Activated CD4-positive, alpha-beta T cell treated with anti-CD3 and anti-CD28 coated beads for 1 hour (primary cell): ENCODE measurements around the gene ESF1.

Source experiments
- DNase-seq: peaks from one replicate; pipeline ENCODE4 v3.0.0-alpha.2; 2020

ESF1 gene

DNA sequence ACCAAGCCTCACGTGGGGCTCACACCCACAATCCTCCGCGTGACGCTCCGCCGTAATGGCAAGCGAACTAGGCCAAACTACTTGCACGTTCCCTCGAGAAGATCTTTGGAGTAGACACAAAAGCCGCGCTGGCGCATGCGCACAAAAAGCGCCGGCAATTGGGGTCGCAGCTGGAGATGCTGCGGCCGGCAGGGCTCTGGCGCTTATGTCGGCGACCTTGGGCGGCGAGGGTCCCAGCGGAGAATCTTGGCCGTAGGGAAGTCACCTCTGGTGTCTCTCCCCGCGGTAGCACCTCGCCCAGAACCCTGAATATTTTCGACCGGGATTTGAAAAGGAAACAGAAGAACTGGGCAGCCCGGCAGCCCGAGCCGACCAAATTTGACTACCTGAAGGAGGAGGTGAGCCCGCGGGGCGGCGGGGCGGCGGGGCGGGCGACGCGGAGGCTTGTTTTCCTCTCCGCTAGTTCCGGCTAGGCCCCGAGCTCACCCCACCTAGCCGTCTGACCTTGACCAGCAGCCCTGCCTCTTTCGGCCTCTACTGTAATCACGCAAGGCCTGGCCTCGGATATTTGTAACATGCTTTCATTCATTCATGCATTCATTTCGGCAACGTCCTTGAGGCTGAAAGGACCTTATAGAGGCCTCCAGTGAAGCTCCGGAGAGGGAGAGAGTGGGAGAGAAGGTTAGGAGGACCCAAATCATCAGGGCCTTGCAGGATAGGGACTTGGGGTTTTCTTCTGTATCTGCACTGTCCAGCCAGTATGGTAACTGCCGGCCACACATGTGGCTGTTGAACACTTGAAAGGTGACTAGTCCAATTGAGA, at the start of gene ESF1, which contains the start of gene NDUFAF5:
Gene ESF1 (minus strand): TSS at position 27 of the 823 bp plus-strand sequence. CDS start 1,779 bp downstream, outside the sequence.
Gene NDUFAF5 (plus strand): TSS at position 136 of the 823 bp plus-strand sequence. CDS start 41 bp downstream, at position 177.
- peak; percentile 87 for DNase-seq

GRCh38 chr20:13831476-13831875, 46.8 kb upstream of the ESF1 start:
- DNase-seq, result no peak

DNA sequence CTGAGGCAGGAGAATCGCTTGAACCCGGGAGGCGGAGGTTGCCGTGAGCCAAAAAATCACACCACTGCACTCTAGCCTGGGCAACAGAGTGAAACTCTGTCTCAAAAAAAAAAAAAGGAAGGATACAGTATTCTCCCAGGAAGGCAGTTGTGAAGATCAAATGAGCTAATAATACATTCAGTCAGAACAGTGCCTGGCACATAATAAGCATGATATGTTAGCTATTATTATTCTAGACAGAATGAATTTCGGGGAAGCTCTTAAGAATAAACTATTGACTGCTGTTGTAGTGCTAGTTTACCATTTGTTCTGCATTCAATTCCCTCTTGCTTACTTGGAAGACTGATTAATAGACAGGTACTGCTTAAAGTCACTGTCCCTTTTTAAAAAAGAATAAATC, 40.7 kb upstream of the ESF1 start:
- DNase-seq, result no peak

GRCh38 chr20:13824459-13824858, 39.7 kb upstream of the ESF1 start:
- no peak for DNase-seq

DNA sequence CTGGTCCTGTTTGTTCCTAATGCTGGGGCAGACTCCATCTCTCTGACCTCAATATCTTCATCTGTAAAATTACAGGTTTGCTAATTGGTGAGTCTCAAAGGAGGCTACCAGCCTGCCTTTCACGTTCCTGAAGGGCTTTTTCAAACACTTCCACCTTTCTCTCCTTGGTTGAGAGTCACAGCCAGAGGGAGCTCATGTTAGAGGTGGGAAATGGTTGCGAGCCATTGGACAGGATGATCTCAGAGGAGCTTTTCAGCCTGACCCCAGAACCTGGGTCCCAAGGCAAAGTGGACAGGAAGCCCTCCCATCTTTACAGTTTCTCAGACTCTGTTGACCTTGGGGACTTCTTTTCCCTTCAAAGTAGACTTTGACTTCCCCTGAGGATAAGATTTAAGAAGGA, 37.7 kb upstream of the ESF1 start:
- no peak for DNase-seq

DNA sequence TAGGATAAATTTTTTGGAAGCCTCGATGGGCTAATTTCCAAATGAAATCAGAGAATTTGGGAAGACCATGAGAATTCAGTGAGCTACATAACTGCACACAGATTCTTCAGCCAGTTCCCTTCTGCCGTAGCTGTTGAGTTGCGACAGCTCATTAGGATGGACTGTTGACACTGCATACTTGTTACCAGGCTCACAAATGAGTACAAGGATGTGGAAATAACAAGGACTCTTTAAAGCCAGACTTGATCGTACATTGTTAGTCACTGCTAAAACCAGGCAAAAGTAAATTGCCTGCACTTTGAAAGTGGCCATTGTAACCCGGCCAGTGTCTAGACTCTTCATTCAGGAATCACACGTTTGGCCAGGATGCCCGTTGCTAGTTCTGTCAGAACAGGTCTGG, 37.2 kb upstream of the ESF1 start:
- DNase-seq, result no peak

GRCh38 chr20:13819885-13820645, 35.3 kb upstream of the ESF1 start:
- no peak for DNase-seq

DNA sequence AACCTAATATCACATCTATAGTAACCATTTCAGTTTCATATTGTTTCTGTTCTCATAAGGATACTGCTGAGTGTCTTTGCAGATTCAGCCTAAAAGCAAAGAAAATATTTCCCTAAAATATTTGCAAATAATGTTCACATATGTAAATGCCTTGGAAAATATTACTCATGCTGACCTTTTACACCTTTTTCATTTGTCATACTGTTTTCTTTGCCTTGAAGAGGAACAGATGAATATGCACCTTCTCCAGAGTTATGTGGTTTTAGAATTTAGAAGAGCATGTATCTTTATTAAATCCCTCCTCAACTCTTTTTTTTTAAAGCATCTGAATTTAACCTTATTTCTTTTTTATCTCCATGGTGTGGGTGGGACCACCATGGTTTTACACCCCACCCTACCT, 32.6 kb upstream of the ESF1 start:
- DNase-seq, result no peak

DNA sequence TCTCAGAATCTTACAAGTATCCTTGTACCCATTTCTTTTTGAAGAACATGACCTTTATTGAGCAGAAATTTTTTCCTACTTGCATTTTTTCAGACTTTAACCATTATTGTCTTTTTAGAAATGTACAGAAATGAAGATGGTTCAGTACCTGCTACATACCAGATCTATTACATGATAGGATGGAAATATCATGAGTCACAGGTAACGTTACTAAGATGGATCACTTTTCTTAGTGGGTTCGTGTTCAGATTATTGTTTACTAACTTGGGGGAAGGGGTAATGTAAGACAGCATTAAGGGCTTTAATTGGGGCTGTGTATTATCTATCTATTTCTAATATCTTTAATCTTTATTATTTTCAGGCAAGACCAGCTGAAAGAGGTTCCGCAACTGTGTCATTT, 32.0 kb upstream of the ESF1 start:
- DNase-seq, result no peak

- DNase-seq, result no peak
These were observed 30.0 kb upstream of the ESF1 start for GRCh38 chr20:13814672-13815071.

DNA sequence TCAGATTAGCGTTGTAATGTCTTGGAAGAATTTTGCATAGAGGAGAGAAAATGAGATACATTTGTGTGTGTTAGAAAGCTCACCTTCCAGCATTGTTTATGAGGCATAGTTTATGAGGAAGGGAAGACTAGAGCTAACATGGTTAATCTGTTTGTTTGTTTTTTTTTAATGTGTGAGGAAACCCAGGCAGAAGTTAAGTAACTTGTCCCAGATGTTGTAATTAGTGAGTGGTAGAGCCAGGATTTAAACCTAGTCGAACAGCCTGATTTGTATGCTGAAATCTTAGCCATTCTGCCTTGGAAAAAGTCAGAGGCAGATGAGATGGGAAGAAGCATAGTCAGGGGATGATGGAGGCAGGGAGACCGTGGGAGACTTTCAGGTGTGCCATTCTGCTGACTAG, 29.2 kb upstream of the ESF1 start:
- DNase-seq, result no peak

GRCh38 chr20:13810446-13810845, 25.7 kb upstream of the ESF1 start:
- DNase-seq, result no peak

DNA sequence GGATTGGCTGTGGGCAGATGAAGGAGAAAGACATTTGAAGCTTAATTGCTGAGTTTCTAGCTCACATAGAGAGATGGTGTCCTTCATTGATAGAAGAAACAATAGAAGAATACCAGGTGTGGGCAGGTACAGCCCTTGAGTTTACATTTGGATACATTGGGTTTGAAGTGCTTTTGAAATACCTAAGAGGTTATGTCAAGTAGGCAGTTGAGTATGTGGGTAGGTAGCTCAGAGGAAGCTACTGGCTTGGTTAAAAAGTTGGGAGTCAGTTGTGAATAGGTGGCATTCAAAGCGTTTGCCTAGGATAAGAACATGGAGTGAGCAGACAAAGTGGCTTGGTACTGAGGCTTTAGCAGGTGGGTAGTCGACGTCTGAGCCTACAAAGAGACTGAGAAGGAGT, 25.1 kb upstream of the ESF1 start:
- DNase-seq, result no peak

- no peak for DNase-seq
These were observed 24.7 kb upstream of the ESF1 start for GRCh38 chr20:13809373-13809772.

- DNase-seq, result no peak
These were observed 16.0 kb upstream of the ESF1 start for GRCh38 chr20:13800728-13801134.

DNA sequence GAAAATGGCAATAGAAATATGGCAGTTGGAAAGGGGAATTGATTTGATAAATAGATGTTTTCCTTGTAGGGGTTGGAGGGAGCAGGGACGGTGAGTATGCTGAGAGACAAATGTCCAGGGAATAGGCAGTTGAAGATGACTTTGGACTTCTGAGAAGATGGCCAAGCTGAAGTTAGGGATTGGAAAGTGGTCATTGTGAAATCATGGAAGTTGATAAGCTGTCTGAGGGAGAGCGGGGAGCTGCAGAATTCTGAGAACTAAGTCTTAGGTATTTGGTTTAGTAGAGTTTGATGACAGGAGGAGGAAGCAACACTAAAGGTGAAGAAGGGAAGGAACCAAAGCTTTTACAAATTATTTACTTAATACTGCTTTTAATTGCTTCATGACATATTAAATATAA, 15.3 kb upstream of the ESF1 start:
- no peak for DNase-seq

DNA sequence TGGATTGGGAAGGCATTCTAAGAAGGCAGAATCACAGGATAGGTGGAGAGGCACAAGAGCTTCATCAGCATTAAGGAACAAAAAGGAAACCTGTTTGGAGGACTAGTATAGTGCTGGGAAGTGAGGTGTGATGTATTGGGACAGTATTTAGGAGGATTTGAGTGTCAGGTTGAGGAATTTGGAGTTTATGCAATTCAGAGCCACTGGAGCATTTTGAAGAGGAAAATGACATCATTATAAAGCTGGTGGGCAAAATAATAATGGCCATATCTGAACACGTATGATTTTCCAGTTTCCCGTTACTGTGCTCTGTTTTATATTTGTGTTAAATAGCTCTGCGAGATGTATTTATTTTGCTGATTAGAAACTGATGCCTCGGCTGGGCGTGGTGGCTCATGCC, 14.3 kb upstream of the ESF1 start:
- DNase-seq, result no peak

GRCh38 chr20:13794667-13795066, 9.9 kb upstream of the ESF1 start:
- DNase-seq, result no peak

DNA sequence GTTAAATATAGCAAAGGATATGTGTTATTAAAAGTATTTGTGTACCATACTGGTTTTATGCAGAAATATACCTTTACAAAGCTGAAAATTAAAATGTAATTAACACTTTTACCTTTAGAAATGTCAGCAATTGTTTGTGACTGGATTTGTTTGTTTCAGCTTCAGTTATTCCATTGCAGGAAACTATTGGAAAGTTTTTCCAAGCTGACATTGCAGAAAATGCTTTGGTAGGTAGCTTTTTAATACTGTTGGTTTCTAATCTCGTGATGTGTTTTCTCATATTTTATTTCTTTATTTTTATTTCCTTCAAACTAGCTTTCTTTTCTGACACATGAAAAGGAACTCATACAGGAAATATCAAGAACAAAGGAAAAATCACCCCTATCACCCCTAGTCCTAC, 8.3 kb upstream of the ESF1 start:
- DNase-seq, result no peak

GRCh38 chr20:13791540-13792459, 7.1 kb upstream of the ESF1 start:
- DNase-seq, result no peak

- DNase-seq, result no peak
These were observed 6.0 kb upstream of the ESF1 start for GRCh38 chr20:13790708-13791107.

DNA sequence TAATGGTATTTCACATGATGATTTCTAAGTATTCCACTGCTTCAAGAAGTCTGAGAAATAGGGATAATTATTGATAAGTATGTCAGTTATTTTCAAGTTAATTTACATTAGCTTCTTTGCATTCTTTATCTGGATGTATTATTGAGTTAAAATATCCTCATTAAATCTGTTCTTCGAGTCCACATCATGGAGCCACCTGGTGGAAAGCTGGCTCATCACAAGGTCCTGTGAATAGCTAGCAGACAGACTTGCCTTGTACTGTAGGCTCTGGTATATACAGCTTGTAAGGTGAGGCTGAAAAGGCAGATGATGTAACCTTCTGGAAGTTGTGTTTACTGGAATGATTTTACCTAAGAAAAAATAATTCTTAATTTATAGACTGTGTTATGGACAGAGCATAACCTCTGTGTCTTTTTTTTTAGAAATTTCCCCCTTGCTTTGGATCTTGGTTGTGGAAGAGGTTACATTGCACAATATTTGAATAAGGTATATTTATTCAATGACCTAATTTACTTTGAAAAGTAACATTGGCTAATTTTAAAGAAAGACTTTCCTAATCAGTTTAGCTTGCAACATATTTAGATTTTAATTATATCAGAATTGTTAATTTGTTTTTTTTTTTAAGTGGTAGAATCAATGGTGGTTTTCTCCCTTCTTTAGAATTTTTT, 3.6 kb upstream of the ESF1 start:
- no peak for DNase-seq
